Dendritic cell treated with granulocyte-macrophage colony-stimulating factor and Interleukin-4, amounts not matched to agents 40 ng/mL and 50 ng/mL, for 4 days (primary cell): Measurements from ENCODE around the gene WDTC1.
A peak's percentile ranks its signal among the peaks of the same experiment; 100 is the strongest.

Experiments used
- H3K27ac Mint-ChIP-seq: one replicate; pipeline ENCODE4 v1.8.0; 2022; ENCODE audit warnings: mild to moderate bottlenecking, mixed read lengths
- H3K27me3 Mint-ChIP-seq: one replicate; pipeline ENCODE4 v1.8.0; 2022; ENCODE audit warnings: mild to moderate bottlenecking, mixed read lengths
- H3K36me3 Mint-ChIP-seq: one replicate; pipeline ENCODE4 v1.8.0; 2022; ENCODE audit warnings: low read depth, mixed read lengths
- H3K4me1 Mint-ChIP-seq: one replicate; pipeline ENCODE4 v1.8.0; 2022; ENCODE audit warnings: low read depth, mixed read lengths
- H3K4me3 Mint-ChIP-seq: one replicate; pipeline ENCODE4 v1.8.0; 2022; ENCODE audit warnings: mild to moderate bottlenecking, moderate library complexity, mixed read lengths
- H3K9me3 Mint-ChIP-seq: one replicate; pipeline ENCODE4 v1.8.0; 2022; ENCODE audit warnings: mixed read lengths
- intact Hi-C: fragments of 100-400 bp; cut with micrococcal nuclease; formaldehyde crosslinking; loops from one replicate; pipeline ENCODE4 v1.15.0; 2022

Gene WDTC1

GRCh38 chr1:27300341-27301051, 66.1 kb downstream of the WDTC1 start:
- Mint-ChIP-seq H3K4me1 (peaks cover 39% of the 10 kb centered on the region), H3K27ac (peak overlapping the region; percentile 88), H3K27me3 (no peaks in the 10 kb centered on the region), H3K9me3 (no peaks in the 10 kb centered on the region), H3K36me3 (peaks cover 92% of the 10 kb centered on the region), H3K4me3 (no peak overlapping the region)
- intact Hi-C loops: loop anchor here (1.0 to 5.0 kb wide), 4 partner anchors 56 to 307 kb away; partner anchors contain the start of gene GPR3

- H3K4me1 Mint-ChIP-seq: peaks cover 39% of the 10 kb centered on the region
- H3K4me3 Mint-ChIP-seq: no peak overlapping the region
- H3K36me3 Mint-ChIP-seq: peaks cover 92% of the 10 kb centered on the region
- H3K9me3 Mint-ChIP-seq: no peaks in the 10 kb centered on the region
- no peaks in the 10 kb centered on the region for H3K27me3 Mint-ChIP-seq
- intact Hi-C loops: loop anchor here (1.0 to 5.0 kb wide), 3 partner anchors 56 to 306 kb away; no protein-coding TSS in a partner anchor
- H3K27ac Mint-ChIP-seq: peak overlapping the region; percentile 88
These were observed 66.6 kb downstream of the WDTC1 start for GRCh38 chr1:27301052-27301422.

- H3K9me3 Mint-ChIP-seq: no peaks in the 10 kb centered on the region
- H3K36me3 Mint-ChIP-seq: peaks cover 92% of the 10 kb centered on the region
- peaks cover 39% of the 10 kb centered on the region for H3K4me1 Mint-ChIP-seq
- intact Hi-C loops: loop anchor here (1.0 to 5.0 kb wide), 3 partner anchors 55 to 306 kb away; no protein-coding TSS in a partner anchor
- no peak overlapping the region for H3K27ac Mint-ChIP-seq
- H3K4me3 Mint-ChIP-seq: no peak overlapping the region
- H3K27me3 Mint-ChIP-seq: no peaks in the 10 kb centered on the region
These were observed 67.3 kb downstream of the WDTC1 start for GRCh38 chr1:27301582-27302199.

GRCh38 chr1:27302612-27303011, 68.2 kb downstream of the WDTC1 start:
- intact Hi-C loops: loop anchor here (5.0 kb wide), 1 partner anchor 305 kb away; no protein-coding TSS in a partner anchor
- no peak overlapping the region for H3K4me3 Mint-ChIP-seq
- H3K27ac Mint-ChIP-seq: no peak overlapping the region
- H3K4me1 Mint-ChIP-seq: peaks cover 39% of the 10 kb centered on the region
- no peaks in the 10 kb centered on the region for H3K9me3 Mint-ChIP-seq
- H3K36me3 Mint-ChIP-seq: peaks cover 92% of the 10 kb centered on the region
- no peaks in the 10 kb centered on the region for H3K27me3 Mint-ChIP-seq

- Mint-ChIP-seq H3K36me3 (peaks cover 85% of the 10 kb centered on the region), H3K9me3 (no peaks in the 10 kb centered on the region), H3K4me1 (peaks cover 30% of the 10 kb centered on the region), H3K27me3 (no peaks in the 10 kb centered on the region), H3K27ac (no peak overlapping the region), H3K4me3 (no peak overlapping the region)
- intact Hi-C loops: loop anchor here (5.0 kb wide), 1 partner anchor 304 kb away; no protein-coding TSS in a partner anchor
These were observed 69.1 kb downstream of the WDTC1 start for GRCh38 chr1:27303509-27303908.

- Mint-ChIP-seq H3K4me1 (peaks cover 5% of the 10 kb centered on the region), H3K27me3 (no peaks in the 10 kb centered on the region), H3K4me3 (no peak overlapping the region)
These were observed 71.6 kb downstream of the WDTC1 start for GRCh38 chr1:27306071-27306470.

GRCh38 chr1:27306892-27307761, 72.7 kb downstream of the WDTC1 start:
- no peak overlapping the region for H3K4me3 Mint-ChIP-seq
- peaks cover 68% of the 10 kb centered on the region for H3K36me3 Mint-ChIP-seq
- H3K4me1 Mint-ChIP-seq: no peaks in the 10 kb centered on the region
- intact Hi-C loops: no loop called here
- H3K9me3 Mint-ChIP-seq: no peaks in the 10 kb centered on the region
- H3K27ac Mint-ChIP-seq: peak overlapping the region; percentile 31
- no peaks in the 10 kb centered on the region for H3K27me3 Mint-ChIP-seq

More at GRCh38 chr1:27306071-27306470, 71.6 kb downstream of the WDTC1 start:
- Mint-ChIP-seq H3K27ac (no peak overlapping the region), H3K9me3 (no peaks in the 10 kb centered on the region), H3K36me3 (peaks cover 74% of the 10 kb centered on the region)
- intact Hi-C loops: no loop called here

- Mint-ChIP-seq H3K27ac (no peak overlapping the region), H3K4me3 (no peak overlapping the region), H3K36me3 (peaks cover 59% of the 10 kb centered on the region), H3K27me3 (no peaks in the 10 kb centered on the region), H3K9me3 (no peaks in the 10 kb centered on the region), H3K4me1 (no peaks in the 10 kb centered on the region)
- intact Hi-C loops: no loop called here
These were observed 73.6 kb downstream of the WDTC1 start for GRCh38 chr1:27307874-27308598.

- Mint-ChIP-seq H3K36me3 (peaks cover 12% of the 10 kb centered on the region), H3K4me3 (no peak overlapping the region), H3K9me3 (no peaks in the 10 kb centered on the region), H3K4me1 (no peaks in the 10 kb centered on the region), H3K27me3 (peaks cover 20% of the 10 kb centered on the region), H3K27ac (no peak overlapping the region)
- intact Hi-C loops: no loop called here
These were observed 79.7 kb downstream of the WDTC1 start for GRCh38 chr1:27314169-27314568.

GRCh38 chr1:27314737-27315136, 80.3 kb downstream of the WDTC1 start:
- Mint-ChIP-seq H3K27me3 (peaks cover 20% of the 10 kb centered on the region), H3K4me1 (peaks cover 4% of the 10 kb centered on the region), H3K9me3 (no peaks in the 10 kb centered on the region), H3K27ac (no peak overlapping the region), H3K36me3 (peaks cover 12% of the 10 kb centered on the region), H3K4me3 (no peak overlapping the region)
- intact Hi-C loops: no loop called here

GRCh38 chr1:27316860-27317259, 82.4 kb downstream of the WDTC1 start:
- H3K9me3 Mint-ChIP-seq: no peaks in the 10 kb centered on the region
- no peaks in the 10 kb centered on the region for H3K36me3 Mint-ChIP-seq
- no peak overlapping the region for H3K4me3 Mint-ChIP-seq
- H3K27ac Mint-ChIP-seq: no peak overlapping the region
- intact Hi-C loops: no loop called here
- peaks cover 20% of the 10 kb centered on the region for H3K27me3 Mint-ChIP-seq
- H3K4me1 Mint-ChIP-seq: peaks cover 9% of the 10 kb centered on the region

- peaks cover 20% of the 10 kb centered on the region for H3K27me3 Mint-ChIP-seq
- intact Hi-C loops: no loop called here
- H3K4me3 Mint-ChIP-seq: no peak overlapping the region
- no peaks in the 10 kb centered on the region for H3K9me3 Mint-ChIP-seq
- peak overlapping the region; percentile 43 for H3K27ac Mint-ChIP-seq
- H3K36me3 Mint-ChIP-seq: peaks cover 8% of the 10 kb centered on the region
- peaks cover 9% of the 10 kb centered on the region for H3K4me1 Mint-ChIP-seq
These were observed 83.7 kb downstream of the WDTC1 start for GRCh38 chr1:27318136-27318535.

GRCh38 chr1:27318596-27318995, 84.2 kb downstream of the WDTC1 start:
- intact Hi-C loops: no loop called here
- H3K9me3 Mint-ChIP-seq: no peaks in the 10 kb centered on the region
- peaks cover 9% of the 10 kb centered on the region for H3K36me3 Mint-ChIP-seq
- peaks cover 19% of the 10 kb centered on the region for H3K27me3 Mint-ChIP-seq
- peaks cover 13% of the 10 kb centered on the region for H3K4me1 Mint-ChIP-seq
- peak overlapping the region; percentile 43 for H3K27ac Mint-ChIP-seq
- no peak overlapping the region for H3K4me3 Mint-ChIP-seq
